Naive thymus-derived CD4-positive, alpha-beta T cell (primary cell): ENCODE results near the gene FGF5. TPM values are rescaled to one million over a fixed set of nuclear protein-coding genes. Genes with fewer than 3 reads are reported as not detected.

Source experiments
- ATAC-seq: fragments of 150-1000 bp; cut with Tn5 transposase; 2 replicates; pipeline ENCODE4 v1.10.0; 2021; ENCODE audit warnings: mild to moderate bottlenecking, moderate library complexity
- CTCF ChIA-PET: fragments of 350-600 bp; sonication (Branson Sonifier 250); formaldehyde crosslinking; loops from one replicate; lab custom pipeline; 2021; ENCODE audit warnings: antibody characterized with exemption; lab: Charles Lee
- POLR2A ChIA-PET: fragments of 350-600 bp; sonication (Branson Sonifier 250); formaldehyde crosslinking; loops from one replicate; lab custom pipeline; 2021; ENCODE audit warnings: antibody characterized with exemption, inconsistent platforms; lab: Charles Lee
- DNase-seq, 9 donors: peaks; one replicate each; pipeline versions ENCODE4 v3.0.0 to v3.0.0-alpha.2; 2020 to 2022; ENCODE audit warnings: mixed read lengths in 1 of 9
- H3K27ac ChIP-seq: one replicate; pipeline ENCODE4 v1.7.0; 2013; ENCODE audit warnings: mild to moderate bottlenecking, low read depth, low read length, moderate library complexity
- H3K27me3 ChIP-seq, 2 donors: one replicate each; pipeline ENCODE4 v1.7.0; 2013; ENCODE audit warnings: low read length in 2 of 2, mild to moderate bottlenecking in 2 of 2, moderate library complexity in 2 of 2; ENCODE audit not compliant: control insufficient read depth in 2 of 2, insufficient read depth in 2 of 2
- H3K36me3 ChIP-seq, 3 experiments: 1 replicate in 2 of 3; 2 replicates in 1 of 3; pipeline ENCODE4 v1.7.0; 2013; ENCODE audit warnings: low read length in 3 of 3, mild to moderate bottlenecking in 3 of 3, moderate library complexity in 1 of 3; ENCODE audit not compliant: insufficient read depth in 3 of 3, control insufficient read depth in 2 of 3
- H3K4me1 ChIP-seq, 2 donors: one replicate each; pipeline ENCODE4 v1.7.0; 2013; ENCODE audit warnings: low read length in 2 of 2, mild to moderate bottlenecking in 2 of 2, moderate library complexity in 1 of 2; ENCODE audit not compliant: control insufficient read depth in 2 of 2, insufficient read depth in 2 of 2
- H3K4me3 ChIP-seq: 2 replicates; pipeline ENCODE4 v1.7.0; 2013; ENCODE audit warnings: mild to moderate bottlenecking, low read length
- H3K9me3 ChIP-seq, 3 experiments: 1 replicate in 2 of 3; 2 replicates in 1 of 3; pipeline ENCODE4 v1.7.0; 2013; ENCODE audit warnings: low read length in 3 of 3; ENCODE audit not compliant: control insufficient read depth in 2 of 3
- H3K27ac Mint-ChIP-seq, 9 donors: one replicate each; pipeline ENCODE4 v1.8.0; 2020 to 2022; ENCODE audit warnings: mixed read lengths in 9 of 9, mild to moderate bottlenecking in 8 of 9, moderate library complexity in 5 of 9, inconsistent platforms in 2 of 9
- H3K27me3 Mint-ChIP-seq, 5 donors: one replicate each; pipeline ENCODE4 v1.8.0; 2021 to 2022; ENCODE audit warnings: mixed read lengths in 5 of 5, mild to moderate bottlenecking in 1 of 5
- H3K36me3 Mint-ChIP-seq, 5 donors: one replicate each; pipeline ENCODE4 v1.8.0; 2020 to 2022; ENCODE audit warnings: mixed read lengths in 5 of 5, mild to moderate bottlenecking in 3 of 5, inconsistent platforms in 1 of 5
- H3K4me1 Mint-ChIP-seq, 7 donors: one replicate each; pipeline ENCODE4 v1.8.0; 2020 to 2022; ENCODE audit warnings: mixed read lengths in 7 of 7, mild to moderate bottlenecking in 3 of 7, inconsistent platforms in 1 of 7
- H3K4me3 Mint-ChIP-seq, 10 donors: one replicate each; pipeline ENCODE4 v1.8.0; 2020 to 2022; ENCODE audit warnings: mild to moderate bottlenecking in 10 of 10, mixed read lengths in 10 of 10, moderate library complexity in 6 of 10, inconsistent platforms in 2 of 10
- H3K9me3 Mint-ChIP-seq, 11 donors: one replicate each; pipeline ENCODE4 v1.8.0; 2020 to 2022; ENCODE audit warnings: mixed read lengths in 11 of 11, mild to moderate bottlenecking in 4 of 11, inconsistent platforms in 1 of 11, moderate library complexity in 1 of 11
- intact Hi-C, 2 donors: fragments of 100-400 bp; cut with micrococcal nuclease; formaldehyde crosslinking; loops; one replicate each; pipeline ENCODE4 v1.15.1; 2023
- polyA plus RNA-seq, 2 donors: library from polyadenylated mRNA; unstranded; fragments of 300-500 nt; fragmentation: Illumina TruSeq; gene quantifications; one replicate each; pipeline ENCODE4 v1.2.3, GENCODE V29; 2021
- total RNA-seq, 6 experiments: library from RNA in 5 of 6; stranded (reverse) in 5 of 6; gene quantifications; 1 replicate in 5 of 6; 2 replicates in 1 of 6; pipeline ENCODE4 v1.2.3 and lab custom pipeline; 2021 to 2026

FGF5 gene
- total and polyA plus RNA-seq, 7 experiments from 2014 or later, result 0.05 TPM; not detected in 6

GRCh38 chr4:80268081-80268823, 1.8 kb downstream of the FGF5 start:
- Histone ChIP-seq H3K4me1 (peaks cover 0 to 10% of the 10 kb centered on the region in 2 donors), H3K36me3 (no peaks in the 10 kb centered on the region), H3K4me3 (no peak overlapping the region), H3K27me3 (peaks cover 4 to 14% of the 10 kb centered on the region in 2 donors), H3K27ac (no peak overlapping the region), H3K9me3 (no peaks in the 10 kb centered on the region)
- no peak for ATAC-seq
- CTCF ChIA-PET, result no interaction called here
- peaks cover 0 to 3% (median 0%) of the 10 kb centered on the region in 11 donors for H3K9me3 Mint-ChIP-seq
- intact Hi-C loops, result no loop called here
- H3K27ac Mint-ChIP-seq, result no peak overlapping the region
- POLR2A ChIA-PET, result no interaction called here
- H3K4me3 Mint-ChIP-seq, result peak overlapping the region in 8 of 10 donors; percentile 1 to 84 (median 30)
- peaks cover 78 to 92% (median 87%) of the 10 kb centered on the region in 5 donors for H3K27me3 Mint-ChIP-seq
- no peak for DNase-seq
- H3K4me1 Mint-ChIP-seq, result peaks cover 14 to 44% (median 38%) of the 10 kb centered on the region in 7 donors
- no peaks in the 10 kb centered on the region for H3K36me3 Mint-ChIP-seq

- peaks cover 4 to 11% of the 10 kb centered on the region in 2 donors for H3K27me3 ChIP-seq
- H3K4me3 ChIP-seq, result no peak overlapping the region
- H3K36me3 ChIP-seq, result no peaks in the 10 kb centered on the region
- intact Hi-C loops, result no loop called here
- Mint-ChIP-seq H3K36me3 (no peaks in the 10 kb centered on the region), H3K27me3 (peaks cover 77 to 90% (median 82%) of the 10 kb centered on the region in 5 donors), H3K9me3 (peaks cover 0 to 3% (median 0%) of the 10 kb centered on the region in 11 donors), H3K4me1 (peaks cover 14 to 44% (median 38%) of the 10 kb centered on the region in 7 donors), H3K4me3 (peak overlapping the region in 2 of 10 donors; percentile 13 to 84), H3K27ac (no peak overlapping the region)
- no peak overlapping the region for H3K27ac ChIP-seq
- no peaks in the 10 kb centered on the region for H3K9me3 ChIP-seq
- DNase-seq, result no peak
- ChIA-PET CTCF (interaction anchor here (0.8 kb wide), 1 partner anchor 801 kb away, joined by 3 read pairs; no protein-coding TSS in a partner anchor), POLR2A (no interaction called here)
- no peak for ATAC-seq
- peaks cover 0 to 10% of the 10 kb centered on the region in 2 donors for H3K4me1 ChIP-seq
Measured at GRCh38 chr4:80268936-80269335, 2.5 kb downstream of the FGF5 start.

- Histone ChIP-seq H3K27me3 (peaks cover 4 to 7% of the 10 kb centered on the region in 2 donors), H3K36me3 (no peaks in the 10 kb centered on the region), H3K4me1 (peaks cover 0 to 10% of the 10 kb centered on the region in 2 donors), H3K4me3 (no peak overlapping the region), H3K27ac (no peak overlapping the region), H3K9me3 (no peaks in the 10 kb centered on the region)
- Mint-ChIP-seq H3K4me1 (peaks cover 14 to 41% (median 33%) of the 10 kb centered on the region in 7 donors), H3K4me3 (no peak overlapping the region), H3K9me3 (peaks cover 0 to 3% (median 0%) of the 10 kb centered on the region in 11 donors), H3K27me3 (peaks cover 63 to 76% (median 71%) of the 10 kb centered on the region in 5 donors), H3K36me3 (no peaks in the 10 kb centered on the region), H3K27ac (no peak overlapping the region)
- DNase-seq (no peak), ATAC-seq (no peak)
- ChIA-PET POLR2A (no interaction called here), CTCF (no interaction called here)
- intact Hi-C loops, result no loop called here
Measured at GRCh38 chr4:80270321-80270720, 3.9 kb downstream of the FGF5 start.

- CTCF ChIA-PET, result no interaction called here
- Histone ChIP-seq H3K9me3 (no peaks in the 10 kb centered on the region), H3K36me3 (no peaks in the 10 kb centered on the region), H3K27me3 (peaks cover 3 to 4% of the 10 kb centered on the region in 2 donors), H3K4me1 (peaks cover 0 to 9% of the 10 kb centered on the region in 2 donors), H3K27ac (no peak overlapping the region), H3K4me3 (no peak overlapping the region)
- H3K27ac Mint-ChIP-seq, result no peak overlapping the region
- no peak for DNase-seq
- H3K4me1 Mint-ChIP-seq, result peaks cover 10 to 36% (median 27%) of the 10 kb centered on the region in 7 donors
- H3K36me3 Mint-ChIP-seq, result no peaks in the 10 kb centered on the region
- H3K9me3 Mint-ChIP-seq, result peaks cover 0 to 3% (median 0%) of the 10 kb centered on the region in 11 donors
- no peak for ATAC-seq
- peaks cover 57 to 71% (median 66%) of the 10 kb centered on the region in 5 donors for H3K27me3 Mint-ChIP-seq
- no peak overlapping the region for H3K4me3 Mint-ChIP-seq
- POLR2A ChIA-PET, result no interaction called here
- intact Hi-C loops, result no loop called here
Measured at GRCh38 chr4:80270868-80271267, 4.4 kb downstream of the FGF5 start.

GRCh38 chr4:80271801-80272200, 5.3 kb downstream of the FGF5 start:
- H3K4me3 Mint-ChIP-seq, result no peak overlapping the region
- H3K36me3 ChIP-seq, result no peaks in the 10 kb centered on the region
- POLR2A ChIA-PET, result no interaction called here
- intact Hi-C loops, result no loop called here
- peaks cover 0 to 4% of the 10 kb centered on the region in 2 donors for H3K27me3 ChIP-seq
- no peak overlapping the region for H3K27ac Mint-ChIP-seq
- no peak overlapping the region for H3K27ac ChIP-seq
- CTCF ChIA-PET, result no interaction called here
- H3K4me1 Mint-ChIP-seq, result peaks cover 5 to 27% (median 20%) of the 10 kb centered on the region in 7 donors
- peaks cover 0 to 5% of the 10 kb centered on the region in 2 donors for H3K4me1 ChIP-seq
- peaks cover 51 to 64% (median 60%) of the 10 kb centered on the region in 5 donors for H3K27me3 Mint-ChIP-seq
- no peak overlapping the region for H3K4me3 ChIP-seq
- DNase-seq (no peak), ATAC-seq (no peak)
- H3K9me3 Mint-ChIP-seq, result peaks cover 0 to 3% (median 0%) of the 10 kb centered on the region in 11 donors
- H3K9me3 ChIP-seq, result no peaks in the 10 kb centered on the region
- no peaks in the 10 kb centered on the region for H3K36me3 Mint-ChIP-seq

- Histone ChIP-seq H3K27me3 (no peaks in the 10 kb centered on the region), H3K4me3 (no peak overlapping the region), H3K27ac (no peak overlapping the region), H3K9me3 (no peaks in the 10 kb centered on the region), H3K36me3 (no peaks in the 10 kb centered on the region), H3K4me1 (no peaks in the 10 kb centered on the region)
- no peak overlapping the region for H3K4me3 Mint-ChIP-seq
- H3K4me1 Mint-ChIP-seq, result no peaks in the 10 kb centered on the region
- ATAC-seq, result no peak
- intact Hi-C loops, result no loop called here
- no peak overlapping the region for H3K27ac Mint-ChIP-seq
- CTCF ChIA-PET, result no interaction called here
- POLR2A ChIA-PET, result no interaction called here
- H3K36me3 Mint-ChIP-seq, result no peaks in the 10 kb centered on the region
- H3K27me3 Mint-ChIP-seq, result peaks cover 12 to 32% (median 17%) of the 10 kb centered on the region in 5 donors
- no peak for DNase-seq
- H3K9me3 Mint-ChIP-seq, result no peaks in the 10 kb centered on the region
Measured at GRCh38 chr4:80276931-80277330, 10.5 kb downstream of the FGF5 start.
